ENCODE measurements around the gene TTC9B. TPM values are rescaled to one million over a fixed set of nuclear protein-coding genes. Genes with fewer than 3 reads are reported as not detected.

Gene TTC9B
- total RNA-seq, 2 experiments from 2014 or later: not detected

- no peak for DNase-seq
- Mint-ChIP-seq H3K27ac (peak overlapping the region; percentile 25), H3K9me3 (no peaks in the 10 kb centered on the region), H3K36me3 (ENCODE audit: low read depth) (peaks cover 16% of the 10 kb centered on the region), H3K4me3 (no peak overlapping the region), H3K27me3 (no peaks in the 10 kb centered on the region), H3K4me1 (no peaks in the 10 kb centered on the region)
- ChIA-PET POLR2A (no interaction called here), CTCF (no interaction called here)
These were observed 17.2 kb upstream of the TTC9B start for GRCh38 chr19:40235238-40236025.

DNA sequence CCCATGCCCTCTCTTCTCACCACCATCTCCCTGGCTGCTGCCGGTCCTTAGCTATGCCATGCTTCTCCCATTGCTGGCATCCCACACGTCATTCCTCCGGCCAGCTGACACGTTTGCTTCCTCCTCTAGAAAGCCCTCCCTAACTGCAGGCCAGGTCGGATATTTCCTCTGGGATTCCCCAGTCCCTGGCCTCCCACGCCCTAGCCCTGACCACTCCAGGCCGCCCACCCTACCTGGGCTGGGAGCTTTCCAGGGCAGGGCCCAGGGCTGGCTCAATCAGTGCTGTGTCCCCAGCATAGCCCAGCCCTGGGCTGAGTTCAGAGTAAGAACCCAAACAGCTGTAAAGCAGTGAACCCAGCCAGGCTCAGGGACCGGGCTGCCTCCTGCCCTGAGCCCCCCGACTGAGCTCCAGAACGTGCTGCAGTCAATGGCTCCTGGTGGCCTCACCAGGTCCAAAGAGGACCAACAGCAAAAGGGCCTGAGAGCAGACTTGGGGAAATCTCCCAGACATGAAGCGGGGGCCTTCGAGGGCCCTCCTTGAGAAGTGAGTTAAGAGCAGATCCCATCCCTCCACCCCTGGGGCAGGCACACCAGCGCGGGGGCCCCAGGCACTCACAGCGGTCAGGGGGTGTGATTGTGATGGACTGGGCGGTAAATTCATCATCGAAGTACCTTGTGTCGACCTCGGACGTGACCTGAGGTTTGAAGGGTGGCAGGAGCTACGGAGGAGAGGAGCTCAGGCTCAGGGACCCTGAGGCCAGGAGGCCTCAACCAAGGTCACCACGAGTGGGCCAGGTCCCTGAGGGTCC lies 16.4 kb upstream of the TTC9B start:
- H3K27ac Mint-ChIP-seq: no peak overlapping the region
- no peak for DNase-seq
- ChIA-PET CTCF (interaction anchor here (0.6 to 1.1 kb wide), 2 partner anchors 12 to 445 kb away, joined by 4 to 5 read pairs; no protein-coding TSS in a partner anchor), POLR2A (interaction anchor here (0.6 kb wide), 1 partner anchor 25 kb away, joined by 3 read pairs; no protein-coding TSS in a partner anchor)
- no peak overlapping the region for H3K4me3 Mint-ChIP-seq
- peaks cover 2% of the 10 kb centered on the region for H3K4me1 Mint-ChIP-seq
- peaks cover 16% of the 10 kb centered on the region for H3K36me3 Mint-ChIP-seq (ENCODE audit: low read depth)
- no peaks in the 10 kb centered on the region for H3K9me3 Mint-ChIP-seq
- no peaks in the 10 kb centered on the region for H3K27me3 Mint-ChIP-seq

DNA sequence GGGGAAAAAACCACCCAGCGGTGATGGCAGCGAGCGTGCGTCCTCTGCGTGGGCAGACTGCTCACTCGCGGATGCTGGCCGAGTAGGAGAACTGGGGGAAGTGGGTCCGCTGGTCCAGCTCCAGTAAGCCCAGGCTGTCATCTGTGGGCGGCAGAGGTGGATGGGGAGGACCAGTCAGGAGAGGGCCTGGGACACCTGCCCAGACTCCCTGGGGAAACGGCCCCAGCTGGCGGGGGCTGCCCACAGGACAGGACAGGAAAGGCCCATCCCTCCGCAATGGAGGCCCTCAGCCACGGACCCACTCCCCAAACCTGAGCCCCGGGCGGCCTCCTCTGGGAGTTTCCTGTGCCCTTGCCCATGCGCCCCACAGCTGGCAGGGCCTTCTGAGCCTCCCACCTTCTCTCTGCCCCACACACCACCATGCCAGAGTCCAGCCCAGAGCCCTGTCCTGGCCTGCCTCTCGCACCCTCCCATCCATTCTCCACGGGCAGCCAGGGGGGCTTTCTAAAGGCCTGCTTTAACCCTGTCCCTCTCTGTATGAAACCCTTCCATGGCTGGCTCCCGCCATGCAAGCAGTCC lies 15.7 kb upstream of the TTC9B start:
- Mint-ChIP-seq H3K4me3 (no peak overlapping the region), H3K27me3 (no peaks in the 10 kb centered on the region), H3K4me1 (peaks cover 5% of the 10 kb centered on the region), H3K9me3 (no peaks in the 10 kb centered on the region), H3K27ac (no peak overlapping the region), H3K36me3 (ENCODE audit: low read depth) (peaks cover 12% of the 10 kb centered on the region)
- POLR2A ChIA-PET: interaction anchor here (0.6 kb wide), 1 partner anchor 24 kb away, joined by 3 read pairs; no protein-coding TSS in a partner anchor
- CTCF ChIA-PET: interaction anchor here (1.1 kb wide), 1 partner anchor 13 kb away, joined by 5 read pairs; no protein-coding TSS in a partner anchor
- DNase-seq: no peak

- no peaks in the 10 kb centered on the region for H3K9me3 Mint-ChIP-seq
- no peak for DNase-seq
- peaks cover 9% of the 10 kb centered on the region for H3K36me3 Mint-ChIP-seq (ENCODE audit: low read depth)
- H3K27ac Mint-ChIP-seq: no peak overlapping the region
- CTCF ChIA-PET: interaction anchor here (1.1 kb wide), 1 partner anchor 13 kb away, joined by 5 read pairs; no protein-coding TSS in a partner anchor
- peaks cover 5% of the 10 kb centered on the region for H3K4me1 Mint-ChIP-seq
- POLR2A ChIA-PET: no interaction called here
- H3K4me3 Mint-ChIP-seq: no peak overlapping the region
- peaks cover 2% of the 10 kb centered on the region for H3K27me3 Mint-ChIP-seq
These were observed 15.0 kb upstream of the TTC9B start for GRCh38 chr19:40232949-40233810.

- H3K4me1 Mint-ChIP-seq: peaks cover 5% of the 10 kb centered on the region
- no peak overlapping the region for H3K27ac Mint-ChIP-seq
- no peak for DNase-seq
- ChIA-PET POLR2A (no interaction called here), CTCF (interaction anchor here (1.0 kb wide), 1 partner anchor 11 kb away, joined by 3 read pairs; no protein-coding TSS in a partner anchor)
- H3K36me3 Mint-ChIP-seq (ENCODE audit: low read depth): peaks cover 6% of the 10 kb centered on the region
- peaks cover 8% of the 10 kb centered on the region for H3K27me3 Mint-ChIP-seq
- no peak overlapping the region for H3K4me3 Mint-ChIP-seq
- no peaks in the 10 kb centered on the region for H3K9me3 Mint-ChIP-seq
These were observed 14.3 kb upstream of the TTC9B start for GRCh38 chr19:40232479-40232878.

- no peak for DNase-seq
- Mint-ChIP-seq H3K27ac (no peak overlapping the region), H3K4me3 (no peak overlapping the region), H3K27me3 (peaks cover 14% of the 10 kb centered on the region), H3K4me1 (peaks cover 6% of the 10 kb centered on the region), H3K9me3 (no peaks in the 10 kb centered on the region), H3K36me3 (ENCODE audit: low read depth) (peaks cover 2% of the 10 kb centered on the region)
- POLR2A ChIA-PET: no interaction called here
- CTCF ChIA-PET: interaction anchor here (0.5 to 1.0 kb wide), 2 partner anchors 11 to 440 kb away, joined by 3 read pairs; no protein-coding TSS in a partner anchor
These were observed 13.6 kb upstream of the TTC9B start for GRCh38 chr19:40231544-40232424.

- no peak for DNase-seq
- CTCF ChIA-PET: interaction anchor here (0.5 kb wide), 1 partner anchor 439 kb away, joined by 3 read pairs; no protein-coding TSS in a partner anchor
- Mint-ChIP-seq H3K4me1 (peaks cover 9% of the 10 kb centered on the region), H3K27me3 (peaks cover 18% of the 10 kb centered on the region), H3K36me3 (ENCODE audit: low read depth) (no peaks in the 10 kb centered on the region), H3K9me3 (no peaks in the 10 kb centered on the region), H3K4me3 (no peak overlapping the region), H3K27ac (no peak overlapping the region)
- POLR2A ChIA-PET: no interaction called here
These were observed 12.9 kb upstream of the TTC9B start for GRCh38 chr19:40231057-40231456.

- Mint-ChIP-seq H3K4me3 (no peak overlapping the region), H3K36me3 (ENCODE audit: low read depth) (no peaks in the 10 kb centered on the region), H3K9me3 (no peaks in the 10 kb centered on the region), H3K27me3 (peaks cover 28% of the 10 kb centered on the region), H3K27ac (no peak overlapping the region), H3K4me1 (peaks cover 16% of the 10 kb centered on the region)
- DNase-seq: no peak
- ChIA-PET CTCF (interaction anchor here (0.6 kb wide), 1 partner anchor 159 kb away, joined by 5 read pairs; no protein-coding TSS in a partner anchor), POLR2A (no interaction called here)
These were observed 11.8 kb upstream of the TTC9B start for GRCh38 chr19:40229926-40230417.

DNA sequence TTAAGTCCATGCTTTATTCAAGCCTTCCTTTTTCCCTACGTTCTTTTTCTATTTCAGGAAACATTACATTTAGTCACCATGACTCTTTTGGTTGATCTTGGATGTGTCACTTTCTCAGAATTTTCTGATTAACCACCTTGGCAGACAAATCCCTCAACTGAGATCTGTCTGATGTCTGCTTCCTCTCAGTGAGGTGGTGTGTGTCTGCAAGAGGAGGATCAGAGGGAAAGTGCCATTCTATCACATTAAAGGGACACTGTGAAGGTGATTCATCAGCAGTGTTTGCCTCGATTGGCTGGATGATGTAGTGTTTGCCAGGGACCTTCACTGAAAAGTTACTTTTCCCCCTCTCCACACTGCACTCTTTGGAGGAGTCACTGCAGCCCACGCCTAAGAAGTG lies 11.3 kb upstream of the TTC9B start:
- no peak for DNase-seq
- POLR2A ChIA-PET: no interaction called here
- no peaks in the 10 kb centered on the region for H3K36me3 Mint-ChIP-seq (ENCODE audit: low read depth)
- peaks cover 32% of the 10 kb centered on the region for H3K27me3 Mint-ChIP-seq
- CTCF ChIA-PET: interaction anchor here (0.6 to 0.7 kb wide), 3 partner anchors 9 to 845 kb away, joined by 3 to 7 read pairs (median 5); no protein-coding TSS in a partner anchor
- no peaks in the 10 kb centered on the region for H3K9me3 Mint-ChIP-seq
- H3K4me1 Mint-ChIP-seq: peaks cover 16% of the 10 kb centered on the region
- H3K4me3 Mint-ChIP-seq: no peak overlapping the region
- H3K27ac Mint-ChIP-seq: no peak overlapping the region

DNA sequence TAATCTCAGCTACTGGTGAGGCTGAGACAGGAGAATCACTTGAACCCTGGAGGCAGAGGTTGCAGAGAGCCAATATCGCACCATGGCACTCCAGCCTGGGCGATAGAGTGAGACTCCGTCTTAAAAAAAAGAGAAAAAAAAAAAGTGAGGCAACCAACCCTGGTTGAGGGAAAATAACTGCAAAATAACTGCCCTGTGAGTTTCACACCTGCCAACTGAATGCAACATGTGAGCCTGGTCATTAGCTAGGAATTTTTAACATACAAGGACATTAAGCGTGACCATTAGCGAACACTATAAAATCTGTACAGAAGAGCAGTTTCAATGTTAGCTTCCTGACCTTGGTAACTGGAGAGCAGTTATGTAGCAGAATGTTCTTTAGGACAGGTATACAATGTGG lies 10.7 kb upstream of the TTC9B start:
- H3K4me1 Mint-ChIP-seq: peaks cover 16% of the 10 kb centered on the region
- no peaks in the 10 kb centered on the region for H3K9me3 Mint-ChIP-seq
- ChIA-PET POLR2A (no interaction called here), CTCF (interaction anchor here (0.7 to 1.0 kb wide), 3 partner anchors 10 to 846 kb away, joined by 3 to 7 read pairs (median 3); no protein-coding TSS in a partner anchor)
- no peak overlapping the region for H3K4me3 Mint-ChIP-seq
- peaks cover 37% of the 10 kb centered on the region for H3K27me3 Mint-ChIP-seq
- H3K36me3 Mint-ChIP-seq (ENCODE audit: low read depth): no peaks in the 10 kb centered on the region
- no peak for DNase-seq
- no peak overlapping the region for H3K27ac Mint-ChIP-seq

DNA sequence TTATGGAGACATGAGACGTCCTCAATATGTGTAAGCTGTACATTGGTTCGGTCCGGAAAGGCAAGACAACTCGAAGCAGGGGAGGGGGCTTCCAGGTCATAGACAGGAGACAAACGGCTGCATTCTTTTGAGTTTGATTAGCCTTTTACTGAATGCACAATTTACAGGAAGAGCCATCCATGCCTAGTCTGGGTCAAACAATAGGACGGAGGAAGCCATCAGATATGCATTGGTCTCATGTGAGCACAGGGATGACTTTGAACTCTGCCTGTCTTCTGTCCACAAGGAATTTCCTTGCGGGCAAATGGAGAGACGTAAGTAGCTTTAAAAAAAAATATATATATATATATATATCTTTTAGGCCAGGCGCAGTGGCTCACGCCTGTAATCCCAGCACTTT lies 10.2 kb upstream of the TTC9B start:
- Mint-ChIP-seq H3K9me3 (no peaks in the 10 kb centered on the region), H3K27me3 (peaks cover 39% of the 10 kb centered on the region)

More for the DNA sequence above, 10.2 kb upstream of the TTC9B start:
- H3K4me1 Mint-ChIP-seq: peaks cover 20% of the 10 kb centered on the region
- CTCF ChIA-PET: interaction anchor here (0.7 to 1.0 kb wide), 2 partner anchors 42 to 213 kb away, joined by 3 read pairs; no protein-coding TSS in a partner anchor
- POLR2A ChIA-PET: no interaction called here
- no peak overlapping the region for H3K4me3 Mint-ChIP-seq
- H3K36me3 Mint-ChIP-seq (ENCODE audit: low read depth): no peaks in the 10 kb centered on the region
- H3K27ac Mint-ChIP-seq: no peak overlapping the region
- DNase-seq: no peak

All from activated CD4-positive, alpha-beta T cell treated with anti-CD3 and anti-CD28 coated beads, Interleukin-2, amount 10 ng/mL, durations not matched to agents 7 days and 5 days (primary cell).